ENCODE data around the gene TTLL11. TPM values are rescaled to one million over a fixed set of nuclear protein-coding genes. Genes with fewer than 3 reads are reported as not detected.
A peak's percentile ranks its signal among the peaks of the same experiment; 100 is the strongest.

Gene TTLL11
- total RNA-seq, 1 donor from 2014 or later = 43.7 TPM

- no peak for DNase-seq
Measured at GRCh38 chr9:121782514-121783110, 310.5 kb downstream of the TTLL11 start.

GRCh38 chr9:121781701-121782464 is 311.2 kb downstream of the TTLL11 start:
- DNase-seq = no peak

DNA sequence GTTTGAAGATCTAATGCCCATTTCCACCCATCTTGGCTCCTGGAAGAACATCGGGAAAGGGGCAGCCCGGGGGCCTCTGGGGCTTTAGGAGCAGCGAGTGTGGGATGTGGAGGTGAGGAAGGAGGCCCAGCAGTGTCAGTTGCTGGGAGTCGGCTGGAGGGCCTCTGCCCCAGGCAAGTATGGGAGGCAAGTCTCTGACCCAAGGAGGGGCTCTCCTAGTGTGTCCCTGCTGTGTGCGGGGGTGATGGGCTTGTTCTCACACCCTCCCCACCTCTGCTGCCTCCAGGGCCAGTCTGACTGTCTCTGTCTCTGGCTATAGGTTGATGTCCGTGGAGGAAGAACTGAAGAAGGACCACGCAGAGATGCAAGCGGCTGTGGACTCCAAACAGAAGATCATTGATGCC is 312.0 kb downstream of the TTLL11 start:
- DNase-seq = no peak

DNA sequence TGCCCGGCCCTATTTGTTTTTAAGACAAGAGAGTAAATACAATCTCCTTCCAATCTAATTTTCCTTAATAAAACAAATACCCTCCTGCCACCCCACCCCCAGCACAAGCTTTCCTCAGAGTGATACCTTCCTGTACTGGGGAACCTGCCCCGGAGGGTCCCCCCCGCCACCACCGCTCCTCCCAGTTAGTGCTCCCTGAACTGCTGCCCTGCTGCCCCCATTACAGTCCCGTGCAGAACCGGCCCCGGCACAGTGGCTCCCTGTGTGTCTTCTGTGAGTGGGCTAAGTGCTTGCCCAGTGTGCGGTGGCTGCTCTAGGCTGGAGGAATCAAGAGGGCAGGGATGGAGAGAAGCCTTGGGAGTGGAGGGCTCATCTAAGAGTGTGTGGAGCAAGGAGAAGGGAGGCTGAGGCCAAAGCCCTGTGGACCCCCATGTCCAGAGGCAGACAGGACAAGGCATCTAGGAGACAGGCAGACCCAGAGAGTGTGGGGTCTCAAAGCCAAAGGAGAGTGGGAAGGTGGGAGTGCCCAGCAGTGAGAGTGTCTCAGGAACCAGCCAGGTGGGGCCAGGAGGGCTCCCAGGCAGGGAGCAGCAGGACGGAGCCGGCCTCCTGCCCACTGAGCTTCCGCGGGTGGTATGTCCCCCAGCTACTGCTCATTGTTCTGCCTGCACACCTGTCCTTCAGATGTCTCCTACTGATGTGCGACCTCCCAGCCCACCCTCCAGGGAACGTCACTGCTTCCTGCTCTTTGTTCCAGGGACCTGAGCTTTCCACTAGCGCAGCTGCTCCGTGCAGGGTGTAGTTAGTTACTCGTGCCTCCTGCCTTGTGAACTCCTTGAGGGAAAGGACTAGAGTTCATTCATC is 312.7 kb downstream of the TTLL11 start:
- DNase-seq = no peak

- peak; percentile 46 for DNase-seq
Measured at GRCh38 chr9:121779381-121780117, 313.6 kb downstream of the TTLL11 start.

- no peak for DNase-seq
Measured at GRCh38 chr9:121778252-121779225, 314.6 kb downstream of the TTLL11 start.

GRCh38 chr9:121776739-121777637 is 316.1 kb downstream of the TTLL11 start:
- no peak for DNase-seq

- DNase-seq = no peak
Measured at GRCh38 chr9:121776001-121776738, 316.9 kb downstream of the TTLL11 start.

DNA sequence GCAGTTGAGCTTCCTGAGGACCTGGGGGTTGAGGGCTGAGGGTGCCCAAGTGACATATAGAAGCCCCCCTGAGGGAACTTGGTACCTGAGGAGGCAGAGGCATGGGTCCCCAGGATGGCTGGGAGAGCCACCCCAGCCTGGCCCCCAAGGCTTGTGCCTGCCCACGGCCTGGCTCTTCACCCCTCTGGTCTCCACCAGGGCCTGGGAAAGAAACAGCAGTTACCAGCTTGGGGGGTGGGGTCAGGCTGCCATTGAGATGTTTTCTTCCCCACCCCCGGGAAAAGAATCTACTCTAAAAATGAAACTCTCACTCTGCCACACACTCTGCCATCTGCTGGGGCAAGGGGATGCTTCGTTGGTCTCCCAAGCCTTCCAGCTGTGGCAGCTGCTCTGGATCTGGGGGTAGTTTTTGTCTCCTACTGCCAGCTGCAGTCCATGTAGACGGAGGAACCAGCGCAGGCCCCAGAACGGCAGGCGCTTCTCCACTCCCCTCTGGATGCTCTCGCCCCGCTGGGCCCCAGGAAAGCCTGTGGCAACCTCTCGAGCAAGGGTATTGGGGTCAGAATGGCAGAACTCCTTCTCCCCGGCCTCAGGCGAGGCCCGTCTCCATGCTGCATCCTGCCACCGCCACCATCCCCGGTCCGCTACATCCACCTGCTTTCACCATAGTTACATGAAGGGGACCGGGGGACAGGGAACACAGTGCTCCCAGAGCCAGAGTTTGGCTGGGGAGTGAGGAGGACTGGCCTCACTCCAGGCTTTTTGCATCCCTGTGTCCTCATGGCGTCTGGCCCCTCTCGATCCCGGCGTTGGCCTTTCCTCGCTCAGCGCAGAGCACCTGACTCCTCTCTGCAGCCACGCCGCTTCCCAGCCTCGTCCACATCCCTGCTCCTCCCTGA is 318.1 kb downstream of the TTLL11 start:
- DNase-seq = peak; percentile 92

DNA sequence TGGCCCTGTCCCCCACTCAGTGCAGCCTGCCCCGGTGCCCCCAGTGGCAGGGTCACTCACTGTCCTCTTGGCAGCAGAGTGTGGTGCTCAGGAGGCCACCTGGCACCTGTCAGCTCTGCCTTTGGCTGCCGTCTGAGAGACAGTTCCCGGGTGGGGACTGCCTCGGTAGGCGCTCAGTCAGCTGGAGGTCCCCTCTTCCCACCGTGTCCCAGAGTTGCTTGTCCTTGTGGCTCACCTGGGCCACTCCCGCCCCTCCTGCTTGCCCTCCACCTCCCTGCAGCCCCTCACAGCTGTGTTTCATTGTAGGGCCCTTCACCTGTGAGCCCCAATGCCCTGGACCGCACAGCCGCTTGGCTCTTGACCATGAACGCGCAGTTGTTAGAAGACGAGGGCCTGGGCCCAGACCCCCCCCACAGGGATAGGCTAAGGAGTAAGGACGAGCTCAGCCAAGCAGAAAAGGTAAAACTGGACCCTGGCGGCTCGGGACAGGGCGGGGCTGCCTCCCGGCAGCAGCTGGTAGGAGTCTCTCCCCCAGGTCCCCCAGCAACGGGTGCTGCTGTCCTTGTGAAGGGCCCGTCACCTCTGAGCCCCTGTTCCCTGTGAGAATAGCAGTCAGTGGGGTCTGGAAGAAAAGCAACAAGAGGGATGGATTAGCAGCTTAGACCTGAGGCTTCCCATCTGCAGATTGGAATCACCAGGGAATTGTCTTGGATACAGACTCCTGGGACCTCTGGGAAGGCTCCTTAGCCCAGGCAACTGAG is 319.0 kb downstream of the TTLL11 start:
- DNase-seq = no peak

- no peak for DNase-seq
Measured at GRCh38 chr9:121773286-121773953, 319.7 kb downstream of the TTLL11 start.

- peak; percentile 35 for DNase-seq
Measured at GRCh38 chr9:121772600-121773285, 320.4 kb downstream of the TTLL11 start.

All from tongue (tissue), 2 donors.